HTERT RPE-1 (cell line): Measurements from ENCODE around the gene MLLT1.

Experiments
- in situ Hi-C: fragments of 300-500 bp; cut with MboI; formaldehyde crosslinking; loops from 4 replicates; pipeline ENCODE4 v1.14.3; 2020; ENCODE audit warnings: low sequenced_read_pairs

MLLT1 gene

GRCh38 chr19:6260376-6260775 lies 19.4 kb downstream of the MLLT1 start:
- in situ Hi-C loops, result no loop called here

- in situ Hi-C loops, result no loop called here
Observed at GRCh38 chr19:6259312-6259861, 20.4 kb downstream of the MLLT1 start.

- in situ Hi-C loops, result no loop called here
Observed at GRCh38 chr19:6258812-6259311, 20.9 kb downstream of the MLLT1 start.

- in situ Hi-C loops, result no loop called here
Observed at GRCh38 chr19:6253954-6254733, 25.6 kb downstream of the MLLT1 start.

- in situ Hi-C loops, result no loop called here
Observed at GRCh38 chr19:6252066-6252465, 27.7 kb downstream of the MLLT1 start.

- in situ Hi-C loops, result no loop called here
Observed at GRCh38 chr19:6250909-6251308, 28.9 kb downstream of the MLLT1 start.

- in situ Hi-C loops, result no loop called here
Observed at GRCh38 chr19:6250024-6250615, 29.7 kb downstream of the MLLT1 start.

- in situ Hi-C loops, result no loop called here
Observed at GRCh38 chr19:6249296-6249695, 30.5 kb downstream of the MLLT1 start.

- in situ Hi-C loops, result no loop called here
Observed at GRCh38 chr19:6248844-6249243, 30.9 kb downstream of the MLLT1 start.

GRCh38 chr19:6248341-6248740 lies 31.4 kb downstream of the MLLT1 start:
- in situ Hi-C loops, result no loop called here

GRCh38 chr19:6247007-6247288 lies 32.8 kb downstream of the MLLT1 start:
- in situ Hi-C loops, result no loop called here

GRCh38 chr19:6246174-6247006 lies 33.4 kb downstream of the MLLT1 start:
- in situ Hi-C loops, result no loop called here

- in situ Hi-C loops, result no loop called here
Observed at GRCh38 chr19:6242677-6243076, 37.1 kb downstream of the MLLT1 start.

- in situ Hi-C loops, result no loop called here
Observed at GRCh38 chr19:6241680-6242377, 37.9 kb downstream of the MLLT1 start.

- in situ Hi-C loops, result no loop called here
Observed at GRCh38 chr19:6241056-6241455, 38.7 kb downstream of the MLLT1 start.

- in situ Hi-C loops, result no loop called here
Observed at GRCh38 chr19:6239871-6240676, 39.7 kb downstream of the MLLT1 start.

GRCh38 chr19:6239401-6239844 lies 40.4 kb downstream of the MLLT1 start:
- in situ Hi-C loops, result no loop called here

- in situ Hi-C loops, result no loop called here
Observed at GRCh38 chr19:6238643-6239281, 41.0 kb downstream of the MLLT1 start.

- in situ Hi-C loops, result no loop called here
Observed at GRCh38 chr19:6238256-6238642, 41.5 kb downstream of the MLLT1 start.
